Body of pancreas (tissue), 4 donors: Measurements from ENCODE around the gene ZNF792. TPM values are rescaled to one million over a fixed set of nuclear protein-coding genes. Genes with fewer than 3 reads are reported as not detected.
"Not testable (repeated sequence)": the region's sequence is repeated elsewhere in the genome, so short reads cannot be mapped to it uniquely, and the experiment has no call there.

Experiments used
- ATAC-seq: fragments of 150-250 bp; one replicate; pipeline ENCODE4 v1.9.1; 2016
- DNase-seq, 4 donors: peaks; one replicate each; pipeline ENCODE4 v3.0.0-alpha.2; 2019
- H3K27ac ChIP-seq, 4 donors: fragments of 200-600 bp; sonication (generic); 1 replicate in 3 of 4; 2 replicates in 1 of 4; pipeline versions ENCODE4 v1.5.1 to v1.6.1; 2016 to 2019; ENCODE audit warnings: mild to moderate bottlenecking in 1 of 4, mixed read lengths in 1 of 4, moderate library complexity in 1 of 4
- H3K27me3 ChIP-seq, 2 donors: fragments of 200-600 bp; sonication (generic); one replicate each; pipeline ENCODE4 v1.6.0; 2016; ENCODE audit warnings: mild to moderate bottlenecking in 1 of 2
- H3K36me3 ChIP-seq, 2 donors: fragments of 200-600 bp; sonication (generic); replicated peaks in 1 of 2; 2 replicates each; pipeline ENCODE4 v1.5.1; 2016; ENCODE audit warnings: low read depth in 2 of 2; ENCODE audit not compliant: insufficient read depth in 1 of 2
- H3K4me1 ChIP-seq: fragments of 200-600 bp; sonication (generic); one replicate; pipeline ENCODE4 v1.6.0; 2016
- H3K4me3 ChIP-seq, 2 donors: fragments of 200-600 bp; sonication (generic); 1 replicate in 1 of 2; 2 replicates in 1 of 2; pipeline ENCODE4 v1.5.1; 2016 to 2019
- H3K9me3 ChIP-seq, 3 donors: fragments of 200-600 bp; sonication (generic); 1 replicate in 2 of 3; 2 replicates in 1 of 3; pipeline ENCODE4 v1.5.1; 2016
- CTCF ChIP-seq, 7 experiments: fragments of 450-650 bp in 4 of 7; fragments of 200-600 bp in 3 of 7; sonication (generic) in 3 of 7; IDR thresholded peaks; one replicate each; pipeline ENCODE4 v1.5.1; 2016 to 2019; ENCODE audit warnings: antibody characterized with exemption in 7 of 7
- POLR2A ChIP-seq, 3 donors: fragments of 450-650 bp; IDR thresholded peaks; one replicate each; pipeline ENCODE4 v1.6.1; 2016; ENCODE audit warnings: antibody characterized with exemption in 3 of 3, mild to moderate bottlenecking in 2 of 3
- WGBS, 2 donors: methylation state at CpG; one replicate each; pipeline ENCODE4 v1.1.5; 2017; 5-methylcytosine and 5-hydroxymethylcytosine counted together
- intact Hi-C: fragments of 100-400 bp; cut with DNase I; formaldehyde crosslinking; loops from one replicate; pipeline ENCODE4 v1.15.1; 2023
- total RNA-seq, 2 donors: library from RNA; depleted of rRNA; stranded (reverse); fragments of >200 nt; gene quantifications; one replicate each; pipeline ENCODE4 v1.1.0, GENCODE V29; 2016

ZNF792 gene
- total RNA-seq, 2 donors from 2014 or later: 4.0 to 7.0 TPM

DNA sequence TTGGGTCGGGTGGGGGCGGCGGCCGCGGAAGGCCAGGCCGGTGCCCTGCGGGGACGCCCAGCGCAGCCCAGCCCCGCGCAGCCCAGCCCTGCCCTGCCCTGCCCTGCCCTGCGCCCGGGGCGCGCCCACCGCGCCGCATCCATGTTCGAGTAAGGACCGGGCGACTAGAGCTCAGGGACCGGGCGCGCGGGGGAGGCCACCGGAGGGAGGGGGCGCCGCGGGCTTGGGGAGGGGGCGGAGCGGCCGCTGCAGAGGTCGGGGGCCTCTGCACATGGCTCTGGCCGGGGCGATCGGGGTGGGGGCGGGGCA lies 36.3 kb upstream of the ZNF792 start:
- Histone ChIP-seq H3K27ac (peak overlapping the region; percentile 92 to 97 (median 96)), H3K27me3 (no peaks in the 10 kb centered on the region), H3K4me3 (peak overlapping the region; percentile 26 to 66), H3K4me1 (peaks cover 60% of the 10 kb centered on the region), H3K9me3 (no peaks in the 10 kb centered on the region), H3K36me3 (no peaks in the 10 kb centered on the region)
- DNase-seq (no peak), ATAC-seq (no peak)
- TF ChIP-seq CTCF (IDR thresholded peaks at IDR 0.05) (no peak), POLR2A (IDR thresholded peaks at IDR 0.05) (no peak)
- intact Hi-C loops: no loop called here
- 0% methylated on average over 3 of the region's 37 CpGs; no CpG with 5 or more reads in 1 of the 2 donors for WGBS, 2 donors

- H3K4me1 ChIP-seq: peaks cover 60% of the 10 kb centered on the region
- 0 to 4% methylated on average over 12 to 32 of the region's 45 CpGs for WGBS, 2 donors
- H3K4me3 ChIP-seq: peak within 1 kb of the TSS; percentile 26 to 66
- ATAC-seq: peak; percentile 87
- TF ChIP-seq CTCF (IDR thresholded peaks at IDR 0.05): no peak
- peak; percentile 76 to 96 (median 93) for TF ChIP-seq POLR2A (IDR thresholded peaks at IDR 0.05)
- no peaks in the 10 kb centered on the region for H3K9me3 ChIP-seq
- DNase-seq: peak; percentile 89 to 91 (median 90)
- peak within 1 kb of the TSS; percentile 92 to 97 (median 96) for H3K27ac ChIP-seq
- intact Hi-C loops: no loop called here
- H3K36me3 ChIP-seq: no peaks in the 10 kb centered on the region
- no peaks in the 10 kb centered on the region for H3K27me3 ChIP-seq
These were observed 35.7 kb upstream of the ZNF792 start, which contains the start of gene GRAMD1A for GRCh38 chr19:34999498-35000337. Gene GRAMD1A (plus strand): TSS chr19:35000323. CDS start chr19:35000479, 156 bp downstream.

GRCh38 chr19:34998777-34999497 lies 34.9 kb upstream of the ZNF792 start:
- intact Hi-C loops: no loop called here
- Histone ChIP-seq H3K27ac (peak overlapping the region; percentile 92 to 97 (median 96)), H3K4me3 (peak overlapping the region in 1 of 2 donors; percentile 1), H3K9me3 (no peaks in the 10 kb centered on the region), H3K27me3 (no peaks in the 10 kb centered on the region), H3K36me3 (no peaks in the 10 kb centered on the region), H3K4me1 (peaks cover 60% of the 10 kb centered on the region)
- WGBS, 2 donors: 60 to 62% methylated on average over 13 of the region's 13 CpGs
- no peak for TF ChIP-seq CTCF (IDR thresholded peaks at IDR 0.05)
- TF ChIP-seq POLR2A (IDR thresholded peaks at IDR 0.05): no peak
- ATAC-seq (no peak), DNase-seq (peak in 1 of 4 donors; percentile 22)

DNA sequence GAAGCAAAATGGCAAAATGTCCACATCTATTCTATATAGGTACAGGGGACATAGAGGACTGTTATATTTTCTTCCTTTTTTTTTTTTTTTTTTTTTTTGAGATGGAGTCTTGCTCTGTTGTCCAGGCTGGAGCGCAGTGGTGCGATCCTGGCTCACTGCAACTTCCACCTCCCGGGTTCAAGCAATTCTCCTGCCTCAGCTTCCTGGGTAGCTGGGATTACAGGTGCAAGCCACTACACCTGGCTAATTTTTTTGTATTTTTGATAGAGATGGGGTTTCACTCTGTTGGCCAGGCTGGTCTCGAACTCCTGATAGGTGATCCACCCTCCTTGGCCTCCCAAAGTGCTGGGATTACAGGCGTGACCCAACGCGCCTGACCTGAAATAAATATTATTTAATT lies 34.2 kb upstream of the ZNF792 start:
- Histone ChIP-seq H3K4me1 (peaks cover 54% of the 10 kb centered on the region), H3K27ac (peak overlapping the region in 1 of 4 donors; percentile 97)
- H3K36me3 ChIP-seq, H3K4me3 ChIP-seq, intact Hi-C loops, ATAC-seq, H3K9me3 ChIP-seq, DNase-seq, H3K27me3 ChIP-seq: not testable (repeated sequence)
- WGBS, 2 donors: 91 to 96% methylated on average over 7 of the region's 7 CpGs

- TF ChIP-seq POLR2A (IDR thresholded peaks at IDR 0.05): no peak
- TF ChIP-seq CTCF (IDR thresholded peaks at IDR 0.05): no peak
- no peaks in the 10 kb centered on the region for H3K9me3 ChIP-seq
- DNase-seq: no peak
- peak overlapping the region in 1 of 4 donors; percentile 46 for H3K27ac ChIP-seq
- H3K4me3 ChIP-seq: no peak overlapping the region
- no peaks in the 10 kb centered on the region for H3K36me3 ChIP-seq
- no peak for ATAC-seq
- no peaks in the 10 kb centered on the region for H3K27me3 ChIP-seq
- WGBS, 2 donors: 59 to 79% methylated on average over 8 of the region's 8 CpGs
- H3K4me1 ChIP-seq: peaks cover 45% of the 10 kb centered on the region
- intact Hi-C loops: no loop called here
These were observed 33.1 kb upstream of the ZNF792 start for GRCh38 chr19:34997071-34997617.
